PC-9 (cell line): ENCODE data around the gene TXNDC16. TPM values are rescaled to one million over a fixed set of nuclear protein-coding genes. Genes with fewer than 3 reads are reported as not detected.
A peak's percentile ranks its signal among the peaks of the same experiment; 100 is the strongest.

ENCODE experiments used
- BruUV-seq: library from RNA; stranded (reverse); fragments of 400-500 nt; replicated peaks from 2 replicates; lab custom pipeline; 2021; lab: Mats Ljungman, UMichigan
- CTCF ChIA-PET: fragments of 300-600 bp; sonication (Branson Sonifier 250); formaldehyde crosslinking; loops from one replicate; lab custom pipeline; 2022; ENCODE audit warnings: antibody characterized with exemption; lab: Charles Lee
- POLR2A ChIA-PET: fragments of 300-600 bp; sonication (Branson Sonifier 250); formaldehyde crosslinking; loops from one replicate; lab custom pipeline; 2022; ENCODE audit warnings: antibody characterized with exemption; ENCODE audit not compliant: unreplicated experiment; lab: Charles Lee
- DNase-seq, 2 experiments: peaks; one replicate each; pipeline versions ENCODE4 v3.0.0 to v3.0.0-alpha.2; 2015 to 2022; ENCODE audit warnings: mixed read lengths in 1 of 2
- H2AFZ ChIP-seq: fragments of 200-600 bp; sonication (generic); 2 replicates; pipeline ENCODE4 v1.8.1; 2017; ENCODE audit warnings: antibody characterized with exemption
- H3F3A ChIP-seq: fragments of 200-600 bp; sonication (generic); 2 replicates; pipeline ENCODE4 v1.8.1; 2017; ENCODE audit warnings: antibody characterized with exemption, mild to moderate bottlenecking, low read depth; ENCODE audit not compliant: insufficient read depth
- H3K27ac ChIP-seq: fragments of 200-600 bp; sonication (generic); 2 replicates; pipeline ENCODE4 v1.6.1; 2016; ENCODE audit warnings: mixed run types
- H3K27me3 ChIP-seq: fragments of 200-600 bp; sonication (generic); 2 replicates; pipeline ENCODE4 v1.6.1; 2016; ENCODE audit warnings: low read depth, mixed run types; ENCODE audit not compliant: insufficient read depth
- H3K36me3 ChIP-seq: fragments of 200-600 bp; sonication (generic); 2 replicates; pipeline ENCODE4 v1.6.1; 2016; ENCODE audit warnings: low read depth, mixed run types
- H3K4me1 ChIP-seq: fragments of 200-600 bp; sonication (generic); replicated peaks from 2 replicates; pipeline ENCODE4 v1.6.1; 2016; ENCODE audit warnings: mixed run types; ENCODE audit not compliant: insufficient read depth
- H3K4me2 ChIP-seq: fragments of 200-600 bp; sonication (generic); 2 replicates; pipeline ENCODE4 v1.6.1; 2017; ENCODE audit warnings: mixed run types
- H3K4me3 ChIP-seq: fragments of 200-600 bp; sonication (generic); 2 replicates; pipeline ENCODE4 v1.6.1; 2016; ENCODE audit warnings: mixed run types
- H3K79me2 ChIP-seq: fragments of 200-600 bp; sonication (generic); 2 replicates; pipeline ENCODE4 v1.6.1; 2017; ENCODE audit warnings: low read depth, mixed run types
- H3K9me2 ChIP-seq: fragments of 200-600 bp; sonication (generic); 2 replicates; pipeline ENCODE4 v1.8.1; 2017; ENCODE audit warnings: mild to moderate bottlenecking; ENCODE audit not compliant: insufficient read depth
- H3K9me3 ChIP-seq: fragments of 200-600 bp; sonication (generic); 2 replicates; pipeline ENCODE4 v1.8.1; 2016; ENCODE audit warnings: low read depth; ENCODE audit not compliant: insufficient read depth
- H4K20me1 ChIP-seq: fragments of 200-600 bp; sonication (generic); 2 replicates; pipeline ENCODE4 v1.8.1; 2017; ENCODE audit not compliant: insufficient read depth
- EZH2 ChIP-seq: fragments of 200-600 bp; sonication (generic); IDR thresholded peaks from 2 replicates; pipeline ENCODE4 v1.8.0; 2017; ENCODE audit warnings: antibody characterized with exemption, low read depth
- intact Hi-C: fragments of 100-400 bp; cut with micrococcal nuclease; formaldehyde crosslinking; loops from one replicate; pipeline ENCODE4 v1.10.0; 2022; ENCODE audit not compliant: unreplicated experiment
- total RNA-seq: library from RNA; stranded (reverse); gene quantifications from 2 replicates; pipeline ENCODE4 v1.2.3, GENCODE V29; 2021
- TF ChIP-seq, protein P1 (sequence below): fragments of 200-600 bp; sonication (generic); conservative IDR thresholded peaks from 2 replicates; pipeline ENCODE4 v1.6.1; 2017; ENCODE audit warnings: mixed run types, antibody characterized with exemption, mild to moderate bottlenecking, moderate library complexity

TXNDC16 gene
- total RNA-seq, 1 experiment from 2014 or later: 5.7 TPM

DNA sequence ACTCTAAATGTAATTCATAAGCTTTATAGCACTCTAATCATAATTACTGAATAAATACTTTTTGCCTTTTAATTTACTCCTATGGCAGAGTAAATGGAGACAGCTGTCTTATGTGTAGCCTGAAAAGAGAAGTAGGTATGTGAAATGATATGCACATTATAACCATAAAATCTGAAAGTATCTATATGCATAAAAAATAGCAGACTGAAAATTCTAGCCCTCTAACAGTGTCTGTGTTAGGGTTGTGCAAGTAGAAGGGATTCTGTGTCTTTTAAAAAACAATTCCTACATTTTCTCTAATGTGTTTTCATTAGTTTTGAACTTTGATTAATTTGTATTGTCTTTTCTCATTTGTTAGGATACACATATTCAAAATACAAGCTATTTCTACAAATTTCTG, 94.9 kb downstream of the TXNDC16 start:
- CTCF ChIA-PET: no interaction called here
- Histone ChIP-seq H3K4me2 (peak overlapping the region; percentile 12; the same call in 1 of the 2 replicates), H3K9me3 (peaks cover 12% of the 10 kb centered on the region), H3K27ac (no peak overlapping the region), H3F3A (peaks cover 9% of the 10 kb centered on the region), H3K27me3 (no peaks in the 10 kb centered on the region), H2AFZ (no peak overlapping the region), H3K36me3 (no peaks in the 10 kb centered on the region; the same call in 1 of the 2 replicates), H3K79me2 (no peaks in the 10 kb centered on the region), H4K20me1 (no peaks in the 10 kb centered on the region), H3K4me3 (no peak overlapping the region), H3K4me1 (peaks cover 17% of the 10 kb centered on the region), H3K9me2 (no peaks in the 10 kb centered on the region)
- TF ChIP-seq, protein P1, sequence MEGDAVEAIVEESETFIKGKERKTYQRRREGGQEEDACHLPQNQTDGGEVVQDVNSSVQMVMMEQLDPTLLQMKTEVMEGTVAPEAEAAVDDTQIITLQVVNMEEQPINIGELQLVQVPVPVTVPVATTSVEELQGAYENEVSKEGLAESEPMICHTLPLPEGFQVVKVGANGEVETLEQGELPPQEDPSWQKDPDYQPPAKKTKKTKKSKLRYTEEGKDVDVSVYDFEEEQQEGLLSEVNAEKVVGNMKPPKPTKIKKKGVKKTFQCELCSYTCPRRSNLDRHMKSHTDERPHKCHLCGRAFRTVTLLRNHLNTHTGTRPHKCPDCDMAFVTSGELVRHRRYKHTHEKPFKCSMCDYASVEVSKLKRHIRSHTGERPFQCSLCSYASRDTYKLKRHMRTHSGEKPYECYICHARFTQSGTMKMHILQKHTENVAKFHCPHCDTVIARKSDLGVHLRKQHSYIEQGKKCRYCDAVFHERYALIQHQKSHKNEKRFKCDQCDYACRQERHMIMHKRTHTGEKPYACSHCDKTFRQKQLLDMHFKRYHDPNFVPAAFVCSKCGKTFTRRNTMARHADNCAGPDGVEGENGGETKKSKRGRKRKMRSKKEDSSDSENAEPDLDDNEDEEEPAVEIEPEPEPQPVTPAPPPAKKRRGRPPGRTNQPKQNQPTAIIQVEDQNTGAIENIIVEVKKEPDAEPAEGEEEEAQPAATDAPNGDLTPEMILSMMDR: no peak
- no peak for TF ChIP-seq EZH2
- intact Hi-C loops: no loop called here
- no peak for DNase-seq
- BruUV-seq: no TSS peak
- POLR2A ChIA-PET: interaction anchor here (0.6 kb wide), 1 partner anchor 19 kb away, joined by 9 read pairs; no protein-coding TSS in a partner anchor

DNA sequence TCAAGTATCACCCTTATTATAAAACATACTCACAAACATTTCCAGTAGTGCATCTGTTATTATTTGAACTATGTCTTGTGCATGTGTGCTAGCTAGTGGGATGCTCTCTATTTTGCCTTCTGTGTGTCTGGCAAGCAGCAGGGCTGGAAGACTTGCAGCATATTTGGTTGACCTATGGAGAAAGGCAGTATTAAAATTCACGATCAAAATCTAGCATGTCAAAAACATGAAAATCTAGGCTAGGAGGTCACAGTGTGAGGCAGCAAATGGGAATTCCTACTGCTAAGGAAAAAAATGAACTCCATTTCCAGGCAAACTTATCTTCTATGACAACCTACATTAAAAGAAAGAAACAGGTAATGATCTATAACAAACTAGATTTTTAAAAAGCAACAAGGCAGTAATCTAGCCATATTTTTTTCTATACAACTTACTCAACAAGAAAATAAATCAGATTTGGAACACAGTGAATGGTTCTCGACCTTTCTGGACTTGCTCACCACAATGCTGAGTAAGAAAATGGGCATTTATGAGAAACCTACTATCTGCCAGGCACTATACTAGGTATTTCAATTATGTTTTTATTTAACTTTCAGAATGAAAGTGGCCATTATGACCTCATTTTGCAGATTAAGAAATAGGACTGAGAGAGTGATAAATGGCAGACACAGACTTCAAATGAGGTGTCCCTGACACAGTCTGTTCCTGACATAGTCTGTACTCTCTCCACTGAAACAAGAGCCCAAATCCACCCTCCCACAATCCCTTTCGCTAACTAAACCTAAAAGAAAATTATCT, 96.8 kb downstream of the TXNDC16 start:
- POLR2A ChIA-PET: no interaction called here

DNA sequence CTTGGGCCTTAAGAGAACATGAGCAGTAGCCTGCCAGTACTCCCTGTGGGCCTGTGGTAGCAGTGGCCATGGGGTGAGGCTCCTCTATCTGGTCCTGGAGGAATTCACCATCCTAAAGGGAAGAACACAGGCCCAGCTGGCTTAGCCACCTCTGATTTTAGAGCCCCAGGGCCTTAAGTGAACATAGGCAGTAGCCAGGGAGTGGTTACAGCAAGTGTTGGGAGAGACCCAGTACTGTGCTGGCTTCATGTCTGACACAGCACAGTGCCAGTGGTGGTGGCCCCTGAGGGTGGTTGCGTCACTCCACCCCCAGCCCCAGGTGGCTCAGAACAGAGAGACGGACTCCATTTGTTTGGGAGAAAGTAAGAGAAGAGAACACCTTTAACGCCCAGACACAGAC, 105.1 kb downstream of the TXNDC16 start:
- H2AFZ ChIP-seq: no peak overlapping the region
- no peaks in the 10 kb centered on the region for H3K27me3 ChIP-seq
- H3F3A ChIP-seq: no peaks in the 10 kb centered on the region
- ChIA-PET CTCF (no interaction called here), POLR2A (interaction anchor here (0.6 kb wide), 1 partner anchor 1973 kb away, joined by 3 read pairs; no protein-coding TSS in a partner anchor)
- no peaks in the 10 kb centered on the region for H3K9me2 ChIP-seq
- BruUV-seq: no TSS peak
- H3K4me2 ChIP-seq: no peak overlapping the region
- intact Hi-C loops: no loop called here
- TF ChIP-seq, protein P1: no peak
- no peak for TF ChIP-seq EZH2
- H3K4me3 ChIP-seq: no peak overlapping the region
- no peaks in the 10 kb centered on the region for H3K36me3 ChIP-seq
- no peaks in the 10 kb centered on the region for H4K20me1 ChIP-seq
- H3K4me1 ChIP-seq: no peaks in the 10 kb centered on the region
- no peak for DNase-seq
- H3K79me2 ChIP-seq: no peaks in the 10 kb centered on the region
- no peak overlapping the region for H3K27ac ChIP-seq
- no peaks in the 10 kb centered on the region for H3K9me3 ChIP-seq

More for the DNA sequence above, 96.8 kb downstream of the TXNDC16 start:
- Histone ChIP-seq H3K4me2 (no peak overlapping the region), H3K27ac (no peak overlapping the region), H2AFZ (no peak overlapping the region), H3K9me3 (0 out of 2 replicates have a peak, but pooled peaks cover 7% of the 10 kb centered on the region), H3K9me2 (no peaks in the 10 kb centered on the region), H3K79me2 (no peaks in the 10 kb centered on the region), H3K4me1 (peaks cover 17% of the 10 kb centered on the region), H4K20me1 (no peaks in the 10 kb centered on the region), H3K36me3 (no peaks in the 10 kb centered on the region; the same call in 1 of the 2 replicates), H3F3A (peaks cover 9% of the 10 kb centered on the region), H3K27me3 (no peaks in the 10 kb centered on the region), H3K4me3 (no peak overlapping the region)
- CTCF ChIA-PET: no interaction called here
- no TSS peak for BruUV-seq
- TF ChIP-seq, protein P1: no peak
- TF ChIP-seq EZH2: no peak
- intact Hi-C loops: no loop called here
- DNase-seq: no peak
